ENCODE results near the gene PTPRN2. TPM values are rescaled to one million over a fixed set of nuclear protein-coding genes. Genes with fewer than 3 reads are reported as not detected.
"Not testable (repeated sequence)": the region's sequence is repeated elsewhere in the genome, so short reads cannot be mapped to it uniquely, and the experiment has no call there.

PTPRN2 gene
- total and polyA plus RNA-seq, 8 donors: 12.2 to 49.2 (median 31.8) TPM

- no peaks in the 10 kb centered on the region for H3K36me3 ChIP-seq
- no peaks in the 10 kb centered on the region for H3K27me3 ChIP-seq
- no peaks in the 10 kb centered on the region for H3K9me3 ChIP-seq
- FAIRE-seq: no peak
- no peak for TF ChIP-seq CTCF (IDR thresholded peaks at IDR 0.05)
- peak in 3 of 4 donors; percentile 21 to 24 (median 22) for ATAC-seq
- intact Hi-C loops (cut with DNase I): no loop called here
- no peak overlapping the region for H3K4me3 ChIP-seq
- WGBS, 2 donors: 84 to 85% methylated on average over 24 of the region's 24 CpGs
- peak in 1 of 6 donors; percentile 45 for DNase-seq
- no peaks in the 10 kb centered on the region for H3K4me1 ChIP-seq
- no peak overlapping the region for H3K27ac ChIP-seq
Measured at GRCh38 chr7:158524749-158525635, 62.6 kb downstream of the PTPRN2 start.

GRCh38 chr7:158524286-158524685, 63.3 kb downstream of the PTPRN2 start:
- FAIRE-seq; H3K4me3 ChIP-seq; H3K27me3 ChIP-seq; H3K9me3 ChIP-seq; H3K4me1 ChIP-seq; H3K27ac ChIP-seq; H3K36me3 ChIP-seq; intact Hi-C loops (cut with DNase I): not testable (repeated sequence)
- 57 to 61% methylated on average over 12 to 14 of the region's 14 CpGs for WGBS, 2 donors
- DNase-seq (peak in 4 of 6 donors; percentile 38 to 69 (median 54)), ATAC-seq (peak in 3 of 4 donors; percentile 46 to 52 (median 49))

GRCh38 chr7:158523877-158524276, 63.7 kb downstream of the PTPRN2 start:
- intact Hi-C loops (cut with DNase I); ATAC-seq; H3K27ac ChIP-seq; FAIRE-seq; H3K4me3 ChIP-seq; H3K9me3 ChIP-seq; H3K4me1 ChIP-seq; H3K36me3 ChIP-seq; H3K27me3 ChIP-seq: not testable (repeated sequence)
- peak in 2 of 6 donors; percentile 55 to 68 for DNase-seq
- 31 to 33% methylated on average over 6 to 9 of the region's 11 CpGs for WGBS, 2 donors

DNA sequence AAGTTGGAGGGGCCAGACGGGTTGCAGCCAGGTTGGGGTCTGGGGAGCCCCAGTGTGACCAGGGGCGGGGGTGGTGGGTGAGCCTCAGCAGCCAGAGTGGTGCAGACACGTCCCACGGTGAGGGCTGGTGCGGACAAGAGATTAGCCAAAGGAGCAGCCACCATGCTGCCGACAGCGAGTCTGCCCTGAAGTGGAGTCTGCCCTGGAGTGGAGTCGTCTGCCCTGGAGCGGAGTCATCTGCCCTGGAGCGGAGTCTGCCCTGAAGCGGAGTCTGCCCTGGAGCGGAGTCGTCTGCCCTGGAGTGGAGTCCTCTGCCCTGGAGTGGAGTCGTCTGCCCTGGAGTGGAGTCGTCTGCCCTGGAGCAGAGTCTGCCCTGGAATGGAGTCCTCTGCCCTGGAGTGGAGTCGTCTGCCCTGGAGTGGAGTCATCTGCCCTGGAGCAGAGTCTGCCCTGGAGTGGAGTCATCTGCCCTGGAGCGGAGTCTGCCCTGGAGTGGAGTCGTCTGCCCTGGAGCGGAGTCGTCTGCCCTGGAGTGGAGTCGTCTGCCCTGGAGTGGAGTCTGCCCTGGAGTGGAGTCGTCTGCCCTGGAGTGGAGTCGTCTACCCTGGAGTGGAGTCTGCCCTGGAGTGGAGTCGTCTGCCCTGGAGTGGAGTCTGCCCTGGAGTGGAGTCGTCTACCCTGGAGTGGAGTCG, 64.3 kb downstream of the PTPRN2 start:
- H3K4me1 ChIP-seq; H3K4me3 ChIP-seq; FAIRE-seq; H3K9me3 ChIP-seq; ATAC-seq; H3K27ac ChIP-seq; H3K36me3 ChIP-seq; intact Hi-C loops (cut with DNase I); H3K27me3 ChIP-seq: not testable (repeated sequence)
- peak in 2 of 6 donors; percentile 63 to 64 for DNase-seq
- WGBS, 2 donors: 89 to 90% methylated on average over 26 of the region's 26 CpGs

- H3K9me3 ChIP-seq; H3K4me3 ChIP-seq; H3K27ac ChIP-seq; DNase-seq; ATAC-seq; H3K4me1 ChIP-seq; intact Hi-C loops (cut with DNase I); FAIRE-seq; H3K27me3 ChIP-seq; H3K36me3 ChIP-seq: not testable (repeated sequence)
- WGBS, 2 donors: 82 to 85% methylated on average over 12 to 17 of the region's 18 CpGs
Measured at GRCh38 chr7:158521795-158522194, 65.8 kb downstream of the PTPRN2 start.

- TF ChIP-seq CTCF (IDR thresholded peaks at IDR 0.05): no peak
- Histone ChIP-seq H3K4me1 (no peaks in the 10 kb centered on the region), H3K4me3 (no peak overlapping the region), H3K27me3 (no peaks in the 10 kb centered on the region), H3K27ac (no peak overlapping the region), H3K36me3 (no peaks in the 10 kb centered on the region), H3K9me3 (no peaks in the 10 kb centered on the region)
- intact Hi-C loops (cut with DNase I): no loop called here
- no peak for FAIRE-seq
- WGBS, 2 donors: 81 to 83% methylated on average over 9 of the region's 9 CpGs
- DNase-seq: no peak
- no peak for ATAC-seq
Measured at GRCh38 chr7:158520825-158521224, 66.8 kb downstream of the PTPRN2 start.
